Measurements from ENCODE around the gene ZNF274. TPM values are rescaled to one million over a fixed set of nuclear protein-coding genes. Genes with fewer than 3 reads are reported as not detected.

ZNF274 gene
- total and polyA plus RNA-seq, 2 donors (not counting 1 experiment from before 2014, with no cell fraction given) = 53.3 to 83.7 TPM

DNA sequence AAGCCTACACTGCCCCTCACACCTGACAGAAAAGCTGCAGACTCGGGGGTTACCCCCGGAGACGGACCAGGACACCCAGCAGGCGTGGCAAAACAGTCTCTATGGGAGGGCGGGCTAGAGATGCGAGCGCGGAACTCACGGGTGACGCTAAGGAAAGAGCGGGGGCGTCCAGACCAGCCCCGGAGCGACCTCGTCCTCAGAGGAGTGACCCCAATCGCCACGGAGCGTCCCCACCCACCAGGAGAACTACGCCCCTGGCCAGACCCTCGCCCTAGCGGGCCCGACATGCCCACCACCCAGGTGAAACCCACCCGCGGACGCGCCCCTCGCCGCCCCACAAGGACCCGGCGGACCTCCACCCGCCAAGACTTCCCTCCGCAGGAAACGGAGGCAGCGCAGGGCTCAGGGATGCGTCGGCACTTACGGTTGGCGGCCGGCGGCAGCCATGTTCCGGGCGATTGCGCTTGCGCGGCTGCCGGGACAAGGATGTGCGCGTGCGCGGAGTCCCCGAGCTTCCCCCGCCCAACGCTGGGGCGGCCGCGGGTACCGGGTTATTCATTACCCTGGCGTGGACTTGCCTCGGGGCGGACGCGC lies 32.4 kb upstream of the ZNF274 start, which contains the start of gene ZNF329:
ZNF329 (minus strand) TSS at position 462 of the 594 bp plus-strand sequence. CDS start 21,286 bp downstream, outside the sequence.
- H3K36me3 ChIP-seq (replicated peaks in 1 of 2; ENCODE audit: control extremely low read depth in 1 of 2, control insufficient read depth in 1 of 2, extremely low read depth in 1 of 2, insufficient read depth in 2 of 2, low read length in 1 of 2) = no peaks in the 10 kb centered on the region
- H3K9ac ChIP-seq (ENCODE audit: low read length) = peak within 1 kb of the TSS; percentile 95
- WGBS (ENCODE audit: insufficient coverage) = under 1% methylated on average over 57 of the region's 62 CpGs
- intact Hi-C loops (cut with micrococcal nuclease) = loop anchor here (1.0 to 10.0 kb wide), 5 partner anchors 32 to 566 kb away; partner anchors contain the start of genes ZIK1, ZNF274, ZNF606 and ZSCAN18
- peak; percentile 64 for ATAC-seq (ENCODE audit: low read depth)
- DNase-seq = peak; percentile 92
- H3K27ac Mint-ChIP-seq = peak within 1 kb of the TSS; percentile 92
- peaks cover 17 to 27% of the 10 kb centered on the region in 2 donors for H3K4me1 ChIP-seq (ENCODE audit: control insufficient read depth in 2 of 2, insufficient read depth in 2 of 2, low read length in 2 of 2)
- POLR2A ChIA-PET = interaction anchor here (0.5 to 1.3 kb wide), 5 partner anchors 33 to 881 kb away, joined by 3 to 14 read pairs (median 3); partner anchors contain the start of genes ZNF135 and ZNF274
- peaks cover 55% of the 10 kb centered on the region for H3K79me2 ChIP-seq (ENCODE audit: control insufficient read depth, insufficient read depth, low read length)
- peaks cover 18% of the 10 kb centered on the region for H3K4me1 Mint-ChIP-seq
- H3K4me3 Mint-ChIP-seq = peak within 1 kb of the TSS; percentile 92
- peak within 1 kb of the TSS; percentile 89 to 90 for H3K27ac ChIP-seq (ENCODE audit: low read length in 2 of 2)
- CTCF ChIA-PET = interaction anchor here (1.5 kb wide), 1 partner anchor 128 kb away, joined by 5 read pairs; no protein-coding TSS in a partner anchor
- no peaks in the 10 kb centered on the region for H3K9me3 Mint-ChIP-seq (ENCODE audit: insufficient read depth)
- peaks cover 0 to 27% (median 9%) of the 10 kb centered on the region in 3 donors for H3K9me3 ChIP-seq (ENCODE audit: control extremely low read depth in 1 of 3, control insufficient read depth in 2 of 3, insufficient read depth in 1 of 3, low read length in 2 of 3)
- no peaks in the 10 kb centered on the region for H4K20me1 ChIP-seq (ENCODE audit: control insufficient read depth, insufficient read depth, low read length, poor library complexity, severe bottlenecking)
- peak within 1 kb of the TSS; percentile 91 for H2AFZ ChIP-seq (ENCODE audit: insufficient read depth, low read depth, low read length, poor library complexity, severe bottlenecking)
- peak within 1 kb of the TSS; percentile 83 for H3K4me2 ChIP-seq (replicated peaks; ENCODE audit: low read depth, low read length, poor library complexity, severe bottlenecking)
- H3K4me3 ChIP-seq (ENCODE audit: control extremely low read depth in 1 of 5, extremely low read depth in 1 of 5, insufficient read depth in 1 of 5, low read depth in 2 of 5, low read length in 4 of 5) = peak within 1 kb of the TSS; percentile 56 to 95 (median 91)
- H3K27me3 ChIP-seq (replicated peaks in 1 of 4; ENCODE audit: control extremely low read depth in 1 of 4, control insufficient read depth in 3 of 4, insufficient read depth in 4 of 4, low read length in 3 of 4) = no peaks in the 10 kb centered on the region
- TF ChIP-seq, protein P1, sequence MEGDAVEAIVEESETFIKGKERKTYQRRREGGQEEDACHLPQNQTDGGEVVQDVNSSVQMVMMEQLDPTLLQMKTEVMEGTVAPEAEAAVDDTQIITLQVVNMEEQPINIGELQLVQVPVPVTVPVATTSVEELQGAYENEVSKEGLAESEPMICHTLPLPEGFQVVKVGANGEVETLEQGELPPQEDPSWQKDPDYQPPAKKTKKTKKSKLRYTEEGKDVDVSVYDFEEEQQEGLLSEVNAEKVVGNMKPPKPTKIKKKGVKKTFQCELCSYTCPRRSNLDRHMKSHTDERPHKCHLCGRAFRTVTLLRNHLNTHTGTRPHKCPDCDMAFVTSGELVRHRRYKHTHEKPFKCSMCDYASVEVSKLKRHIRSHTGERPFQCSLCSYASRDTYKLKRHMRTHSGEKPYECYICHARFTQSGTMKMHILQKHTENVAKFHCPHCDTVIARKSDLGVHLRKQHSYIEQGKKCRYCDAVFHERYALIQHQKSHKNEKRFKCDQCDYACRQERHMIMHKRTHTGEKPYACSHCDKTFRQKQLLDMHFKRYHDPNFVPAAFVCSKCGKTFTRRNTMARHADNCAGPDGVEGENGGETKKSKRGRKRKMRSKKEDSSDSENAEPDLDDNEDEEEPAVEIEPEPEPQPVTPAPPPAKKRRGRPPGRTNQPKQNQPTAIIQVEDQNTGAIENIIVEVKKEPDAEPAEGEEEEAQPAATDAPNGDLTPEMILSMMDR (IDR thresholded peaks at IDR 0.05) = no peak
- no peak for TF ChIP-seq EZH2 (IDR thresholded peaks at IDR 0.05; ENCODE audit: borderline replicate concordance, insufficient read depth, low read depth, low read length, poor library complexity, severe bottlenecking)
- H3K27me3 Mint-ChIP-seq = no peaks in the 10 kb centered on the region

DNA sequence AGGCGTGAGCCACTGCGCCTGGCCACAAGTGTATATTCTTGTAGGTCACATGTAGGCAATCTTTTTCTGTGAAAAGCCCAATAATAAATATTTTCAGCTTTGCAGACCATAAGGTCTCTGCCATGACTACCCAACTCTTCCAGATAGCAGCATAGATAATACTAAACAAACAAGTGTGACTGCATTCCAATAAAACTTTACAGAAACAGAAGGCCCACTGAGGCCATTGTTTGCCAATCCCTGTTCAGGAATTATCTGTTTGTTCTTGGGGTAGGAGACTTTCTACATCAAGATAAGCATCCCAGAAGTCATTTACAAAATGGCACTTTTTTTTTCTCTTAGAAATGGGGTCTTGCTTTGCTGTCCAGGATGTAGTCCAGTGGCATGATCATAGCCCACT lies 29.5 kb upstream of the ZNF274 start:
- Mint-ChIP-seq H3K9me3 (ENCODE audit: insufficient read depth) (no peaks in the 10 kb centered on the region), H3K4me1 (peaks cover 18% of the 10 kb centered on the region), H3K27ac (no peak overlapping the region), H3K27me3 (no peaks in the 10 kb centered on the region), H3K4me3 (peak overlapping the region; percentile 88)
- CTCF ChIA-PET = interaction anchor here (0.7 to 2.3 kb wide), 3 partner anchors 95 to 384 kb away, joined by 3 to 4 read pairs (median 4); partner anchors contain the start of genes ZNF135 and ZNF586
- H3K27me3 ChIP-seq (replicated peaks in 1 of 4; ENCODE audit: control extremely low read depth in 1 of 4, control insufficient read depth in 3 of 4, insufficient read depth in 4 of 4, low read length in 3 of 4) = no peaks in the 10 kb centered on the region
- H3K27ac ChIP-seq (ENCODE audit: low read length in 2 of 2) = no peak overlapping the region
- POLR2A ChIA-PET = no interaction called here
- H3K36me3 ChIP-seq (replicated peaks in 1 of 2; ENCODE audit: control extremely low read depth in 1 of 2, control insufficient read depth in 1 of 2, extremely low read depth in 1 of 2, insufficient read depth in 2 of 2, low read length in 1 of 2) = no peaks in the 10 kb centered on the region
- no CpG with 5 or more reads among the region's 2 CpGs for WGBS (ENCODE audit: insufficient coverage)
- no peak overlapping the region for H3K4me2 ChIP-seq (replicated peaks; ENCODE audit: low read depth, low read length, poor library complexity, severe bottlenecking)
- peaks cover 0 to 32% (median 0%) of the 10 kb centered on the region in 3 donors for H3K9me3 ChIP-seq (ENCODE audit: control extremely low read depth in 1 of 3, control insufficient read depth in 2 of 3, insufficient read depth in 1 of 3, low read length in 2 of 3)
- no peak for ATAC-seq (ENCODE audit: low read depth)
- no peak for TF ChIP-seq EZH2 (IDR thresholded peaks at IDR 0.05; ENCODE audit: borderline replicate concordance, insufficient read depth, low read depth, low read length, poor library complexity, severe bottlenecking)
- TF ChIP-seq, protein P1 (IDR thresholded peaks at IDR 0.05) = no peak
- no peaks in the 10 kb centered on the region for H4K20me1 ChIP-seq (ENCODE audit: control insufficient read depth, insufficient read depth, low read length, poor library complexity, severe bottlenecking)
- intact Hi-C loops (cut with micrococcal nuclease) = loop anchor here (5.0 to 10.0 kb wide), 2 partner anchors 151 to 569 kb away; partner anchors contain the start of genes ZIK1 and ZNF606
- H3K79me2 ChIP-seq (ENCODE audit: control insufficient read depth, insufficient read depth, low read length) = peaks cover 43% of the 10 kb centered on the region
- no peak overlapping the region for H3K4me3 ChIP-seq (ENCODE audit: control extremely low read depth in 1 of 5, extremely low read depth in 1 of 5, insufficient read depth in 1 of 5, low read depth in 2 of 5, low read length in 4 of 5)
- H3K9ac ChIP-seq (ENCODE audit: low read length) = no peak overlapping the region
- peaks cover 17 to 29% of the 10 kb centered on the region in 2 donors for H3K4me1 ChIP-seq (ENCODE audit: control insufficient read depth in 2 of 2, insufficient read depth in 2 of 2, low read length in 2 of 2)
- no peak for DNase-seq
- no peak overlapping the region for H2AFZ ChIP-seq (ENCODE audit: insufficient read depth, low read depth, low read length, poor library complexity, severe bottlenecking)

Measured in B cell (primary cell).